Measurements from ENCODE around the gene ANXA2.

DNA sequence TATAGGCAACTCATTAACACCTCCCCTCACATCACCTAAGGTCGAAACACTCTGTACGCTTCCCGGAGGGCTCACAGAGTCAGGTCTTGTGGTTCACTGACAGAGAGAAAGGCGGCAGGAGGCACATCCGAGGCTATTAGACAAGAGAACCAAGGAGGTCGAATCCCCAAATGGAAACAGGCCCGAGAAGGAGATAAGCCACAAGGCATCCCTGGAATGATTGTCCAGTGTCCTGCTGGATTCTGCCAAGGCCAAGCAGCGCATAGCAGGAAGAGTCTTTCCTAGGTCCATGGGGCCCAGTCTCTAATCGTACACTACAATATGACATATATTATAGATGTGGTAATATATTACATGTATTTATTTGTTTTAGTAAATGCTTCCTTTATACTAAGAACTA is 58.5 kb downstream of the ANXA2 start:
- TF ChIP-seq, protein P1, sequence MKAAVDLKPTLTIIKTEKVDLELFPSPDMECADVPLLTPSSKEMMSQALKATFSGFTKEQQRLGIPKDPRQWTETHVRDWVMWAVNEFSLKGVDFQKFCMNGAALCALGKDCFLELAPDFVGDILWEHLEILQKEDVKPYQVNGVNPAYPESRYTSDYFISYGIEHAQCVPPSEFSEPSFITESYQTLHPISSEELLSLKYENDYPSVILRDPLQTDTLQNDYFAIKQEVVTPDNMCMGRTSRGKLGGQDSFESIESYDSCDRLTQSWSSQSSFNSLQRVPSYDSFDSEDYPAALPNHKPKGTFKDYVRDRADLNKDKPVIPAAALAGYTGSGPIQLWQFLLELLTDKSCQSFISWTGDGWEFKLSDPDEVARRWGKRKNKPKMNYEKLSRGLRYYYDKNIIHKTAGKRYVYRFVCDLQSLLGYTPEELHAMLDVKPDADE (IDR thresholded peaks at IDR 0.05) = no peak
- TF ChIP-seq CTCF (conservative IDR thresholded peaks at IDR 0.05; ENCODE audit: low read depth in 2 of 2) = no peak
- no peak for TF ChIP-seq ZNF331 (CRISPR knock-in tag; IDR thresholded peaks at IDR 0.05; ENCODE audit: low read depth)
- no peak for TF ChIP-seq EZH2 (IDR thresholded peaks at IDR 0.05; ENCODE audit: low read depth, unreplicated experiment)
- TF ChIP-seq EZH2phosphoT487 (IDR thresholded peaks at IDR 0.05; ENCODE audit: unreplicated experiment) = no peak
- no peak for TF ChIP-seq POLR2AphosphoS5 (IDR thresholded peaks at IDR 0.05; ENCODE audit: low read depth)
- TF ChIP-seq JUNB (IDR thresholded peaks at IDR 0.05; ENCODE audit: unreplicated experiment) = no peak
- TF ChIP-seq CREB1 (CRISPR knock-in tag; IDR thresholded peaks at IDR 0.05; ENCODE audit: low read depth) = no peak
- no peak for TF ChIP-seq NANOG (IDR thresholded peaks at IDR 0.05; ENCODE audit: borderline replicate concordance)
- no peak for TF ChIP-seq ZNF114 (CRISPR knock-in tag; IDR thresholded peaks at IDR 0.05)
- TF ChIP-seq REST (IDR thresholded peaks at IDR 0.05; ENCODE audit: unreplicated experiment) = no peak
- TF ChIP-seq, protein P2, sequence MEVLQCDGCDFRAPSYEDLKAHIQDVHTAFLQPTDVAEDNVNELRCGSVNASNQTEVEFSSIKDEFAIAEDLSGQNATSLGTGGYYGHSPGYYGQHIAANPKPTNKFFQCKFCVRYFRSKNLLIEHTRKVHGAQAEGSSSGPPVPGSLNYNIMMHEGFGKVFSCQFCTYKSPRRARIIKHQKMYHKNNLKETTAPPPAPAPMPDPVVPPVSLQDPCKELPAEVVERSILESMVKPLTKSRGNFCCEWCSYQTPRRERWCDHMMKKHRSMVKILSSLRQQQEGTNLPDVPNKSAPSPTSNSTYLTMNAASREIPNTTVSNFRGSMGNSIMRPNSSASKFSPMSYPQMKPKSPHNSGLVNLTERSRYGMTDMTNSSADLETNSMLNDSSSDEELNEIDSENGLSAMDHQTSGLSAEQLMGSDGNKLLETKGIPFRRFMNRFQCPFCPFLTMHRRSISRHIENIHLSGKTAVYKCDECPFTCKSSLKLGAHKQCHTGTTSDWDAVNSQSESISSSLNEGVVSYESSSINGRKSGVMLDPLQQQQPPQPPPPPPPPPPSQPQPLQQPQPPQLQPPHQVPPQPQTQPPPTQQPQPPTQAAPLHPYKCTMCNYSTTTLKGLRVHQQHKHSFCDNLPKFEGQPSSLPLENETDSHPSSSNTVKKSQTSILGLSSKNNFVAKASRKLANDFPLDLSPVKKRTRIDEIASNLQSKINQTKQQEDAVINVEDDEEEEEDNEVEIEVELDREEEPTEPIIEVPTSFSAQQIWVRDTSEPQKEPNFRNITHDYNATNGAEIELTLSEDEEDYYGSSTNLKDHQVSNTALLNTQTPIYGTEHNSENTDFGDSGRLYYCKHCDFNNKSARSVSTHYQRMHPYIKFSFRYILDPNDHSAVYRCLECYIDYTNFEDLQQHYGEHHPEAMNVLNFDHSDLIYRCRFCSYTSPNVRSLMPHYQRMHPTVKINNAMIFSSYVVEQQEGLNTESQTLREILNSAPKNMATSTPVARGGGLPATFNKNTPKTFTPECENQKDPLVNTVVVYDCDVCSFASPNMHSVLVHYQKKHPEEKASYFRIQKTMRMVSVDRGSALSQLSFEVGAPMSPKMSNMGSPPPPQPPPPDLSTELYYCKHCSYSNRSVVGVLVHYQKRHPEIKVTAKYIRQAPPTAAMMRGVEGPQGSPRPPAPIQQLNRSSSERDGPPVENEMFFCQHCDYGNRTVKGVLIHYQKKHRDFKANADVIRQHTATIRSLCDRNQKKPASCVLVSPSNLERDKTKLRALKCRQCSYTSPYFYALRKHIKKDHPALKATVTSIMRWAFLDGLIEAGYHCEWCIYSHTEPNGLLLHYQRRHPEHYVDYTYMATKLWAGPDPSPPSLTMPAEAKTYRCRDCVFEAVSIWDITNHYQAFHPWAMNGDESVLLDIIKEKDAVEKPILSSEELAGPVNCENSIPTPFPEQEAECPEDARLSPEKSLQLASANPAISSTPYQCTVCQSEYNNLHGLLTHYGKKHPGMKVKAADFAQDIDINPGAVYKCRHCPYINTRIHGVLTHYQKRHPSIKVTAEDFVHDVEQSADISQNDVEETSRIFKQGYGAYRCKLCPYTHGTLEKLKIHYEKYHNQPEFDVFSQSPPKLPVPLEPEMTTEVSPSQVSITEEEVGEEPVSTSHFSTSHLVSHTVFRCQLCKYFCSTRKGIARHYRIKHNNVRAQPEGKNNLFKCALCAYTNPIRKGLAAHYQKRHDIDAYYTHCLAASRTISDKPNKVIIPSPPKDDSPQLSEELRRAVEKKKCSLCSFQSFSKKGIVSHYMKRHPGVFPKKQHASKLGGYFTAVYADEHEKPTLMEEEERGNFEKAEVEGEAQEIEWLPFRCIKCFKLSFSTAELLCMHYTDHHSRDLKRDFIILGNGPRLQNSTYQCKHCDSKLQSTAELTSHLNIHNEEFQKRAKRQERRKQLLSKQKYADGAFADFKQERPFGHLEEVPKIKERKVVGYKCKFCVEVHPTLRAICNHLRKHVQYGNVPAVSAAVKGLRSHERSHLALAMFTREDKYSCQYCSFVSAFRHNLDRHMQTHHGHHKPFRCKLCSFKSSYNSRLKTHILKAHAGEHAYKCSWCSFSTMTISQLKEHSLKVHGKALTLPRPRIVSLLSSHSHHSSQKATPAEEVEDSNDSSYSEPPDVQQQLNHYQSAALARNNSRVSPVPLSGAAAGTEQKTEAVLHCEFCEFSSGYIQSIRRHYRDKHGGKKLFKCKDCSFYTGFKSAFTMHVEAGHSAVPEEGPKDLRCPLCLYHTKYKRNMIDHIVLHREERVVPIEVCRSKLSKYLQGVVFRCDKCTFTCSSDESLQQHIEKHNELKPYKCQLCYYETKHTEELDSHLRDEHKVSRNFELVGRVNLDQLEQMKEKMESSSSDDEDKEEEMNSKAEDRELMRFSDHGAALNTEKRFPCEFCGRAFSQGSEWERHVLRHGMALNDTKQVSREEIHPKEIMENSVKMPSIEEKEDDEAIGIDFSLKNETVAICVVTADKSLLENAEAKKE (CRISPR knock-in tag; IDR thresholded peaks at IDR 0.05) = no peak

All from GM23338 (cell line).